Measurements from ENCODE around the gene ASTN2.

- TF ChIP-seq CTCF (IDR thresholded peaks at IDR 0.05; ENCODE audit: insufficient read depth, low read depth, low read length): no peak
- TF ChIP-seq EZH2 (IDR thresholded peaks at IDR 0.05; ENCODE audit: insufficient read depth, low read length): no peak
Observed at GRCh38 chr9:116777116-116777515, 637.7 kb downstream of the ASTN2 start.
